ENCODE measurements around the gene UTP18.
"Not testable (repeated sequence)": the region's sequence is repeated elsewhere in the genome, so short reads cannot be mapped to it uniquely, and the experiment has no call there.

The UTP18 gene

GRCh38 chr17:51260237-51261023, at the start of gene UTP18:
Gene UTP18, plus strand, starts transcription at chr17:51260546. Its CDS starts 39 bp downstream, at chr17:51260585.
- DNase-seq (ENCODE audit: low read depth) = peak; percentile 90

GRCh38 chr17:51214920-51215319, 45.4 kb upstream of the UTP18 start:
- DNase-seq (ENCODE audit: low read depth) = no peak

DNA sequence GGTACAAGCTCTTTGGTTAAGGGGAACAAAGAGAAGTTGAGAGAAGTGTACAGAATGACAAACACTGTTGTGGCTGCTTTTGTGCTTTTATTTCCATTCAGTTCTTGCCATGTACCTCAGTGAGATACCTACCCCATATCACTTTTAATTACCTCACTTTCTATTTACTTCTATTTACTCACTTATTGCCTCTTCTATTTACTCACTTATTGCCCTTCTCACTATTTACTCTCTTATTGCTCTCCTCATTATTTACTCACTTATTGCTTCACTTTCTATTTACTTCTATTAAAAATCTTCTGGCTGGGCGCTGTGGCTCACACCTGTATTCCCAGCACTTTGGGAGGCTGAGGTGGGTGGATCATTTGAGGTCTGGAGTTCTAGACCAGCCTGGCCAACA, 42.4 kb upstream of the UTP18 start:
- no peak for DNase-seq (ENCODE audit: low read depth)

DNA sequence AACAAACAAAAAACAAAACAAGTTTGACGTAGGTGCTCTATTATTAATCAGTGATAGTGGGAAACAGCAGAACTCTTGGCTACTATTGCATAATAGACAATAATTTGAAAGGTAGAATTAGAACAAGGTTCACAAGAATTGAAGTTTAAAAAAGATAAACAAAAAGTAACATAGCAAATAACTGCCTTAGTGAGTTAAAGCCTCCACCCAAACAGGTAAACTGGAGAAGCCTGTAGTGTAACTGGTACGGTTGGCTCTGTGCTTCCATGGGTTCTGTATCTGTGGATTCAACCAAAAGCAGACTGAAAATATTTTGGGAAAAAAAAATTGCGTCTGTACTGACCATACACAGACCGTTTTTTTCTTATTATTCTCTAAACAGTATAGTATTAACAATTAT, 39.0 kb upstream of the UTP18 start:
- DNase-seq (ENCODE audit: low read depth) = no peak

- no peak for DNase-seq (ENCODE audit: low read depth)
These were observed 35.7 kb upstream of the UTP18 start for GRCh38 chr17:51224402-51225262.

DNA sequence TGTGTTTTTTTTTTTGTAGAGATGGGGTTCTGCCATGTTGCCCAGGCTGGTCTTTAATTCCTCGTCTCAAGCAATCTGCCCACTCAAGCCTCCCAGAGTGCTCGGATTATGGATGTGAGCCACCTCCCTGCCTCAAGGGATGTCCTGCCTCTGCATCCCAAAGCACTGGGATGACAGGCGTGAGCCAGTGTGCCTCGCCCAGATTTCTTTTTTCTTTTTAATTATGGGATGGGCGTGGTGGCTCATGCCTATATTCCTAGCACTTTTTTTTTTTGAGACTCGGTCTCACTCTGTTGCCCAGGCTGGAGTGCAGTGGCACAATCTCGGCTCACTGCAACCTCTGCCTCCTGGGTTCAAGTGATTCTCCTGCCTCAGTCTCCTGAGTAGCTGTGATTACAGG, 34.8 kb upstream of the UTP18 start:
- DNase-seq (ENCODE audit: low read depth) = not testable (repeated sequence)

DNA sequence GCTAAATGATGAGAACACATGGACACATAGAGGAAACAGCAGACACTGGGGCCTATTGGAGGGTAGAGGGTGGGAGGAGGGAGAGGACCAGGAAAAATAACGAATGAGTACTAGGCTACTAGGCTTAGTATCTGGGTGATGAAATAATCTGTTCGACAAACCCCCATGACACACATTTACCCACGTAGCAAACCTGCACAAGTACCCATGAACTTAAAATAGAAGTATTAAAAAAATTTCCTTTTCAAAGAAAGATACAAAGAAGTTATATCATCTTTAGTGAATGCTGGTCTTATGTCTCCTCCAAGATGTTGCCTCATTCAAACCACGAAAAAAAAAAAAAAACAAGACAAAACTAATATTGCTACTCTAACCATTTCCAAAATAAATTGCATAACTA, 32.2 kb upstream of the UTP18 start:
- no peak for DNase-seq (ENCODE audit: low read depth)

- DNase-seq (ENCODE audit: low read depth) = no peak
These were observed 30.5 kb upstream of the UTP18 start for GRCh38 chr17:51229889-51230288.

GRCh38 chr17:51230306-51230705, 30.0 kb upstream of the UTP18 start:
- no peak for DNase-seq (ENCODE audit: low read depth)

DNA sequence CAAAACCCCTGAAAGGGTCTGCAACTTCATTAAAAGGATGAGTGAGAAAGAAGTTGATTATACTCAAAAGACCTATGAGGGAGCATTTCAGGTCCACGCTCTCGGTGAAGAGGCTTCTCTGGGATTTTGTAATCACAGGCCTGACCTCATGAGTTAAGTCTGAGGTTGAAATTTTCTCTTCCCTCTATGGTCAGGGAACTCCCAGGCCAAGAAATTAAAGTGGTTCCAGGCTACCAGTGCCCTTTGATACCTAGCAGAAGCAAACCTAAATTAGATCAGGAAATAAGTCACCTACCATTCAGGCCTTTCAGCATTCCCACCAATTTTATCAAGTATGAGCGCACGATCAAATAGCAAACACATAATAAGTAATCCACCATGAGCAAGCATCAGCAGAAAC, 28.3 kb upstream of the UTP18 start:
- no peak for DNase-seq (ENCODE audit: low read depth)

DNA sequence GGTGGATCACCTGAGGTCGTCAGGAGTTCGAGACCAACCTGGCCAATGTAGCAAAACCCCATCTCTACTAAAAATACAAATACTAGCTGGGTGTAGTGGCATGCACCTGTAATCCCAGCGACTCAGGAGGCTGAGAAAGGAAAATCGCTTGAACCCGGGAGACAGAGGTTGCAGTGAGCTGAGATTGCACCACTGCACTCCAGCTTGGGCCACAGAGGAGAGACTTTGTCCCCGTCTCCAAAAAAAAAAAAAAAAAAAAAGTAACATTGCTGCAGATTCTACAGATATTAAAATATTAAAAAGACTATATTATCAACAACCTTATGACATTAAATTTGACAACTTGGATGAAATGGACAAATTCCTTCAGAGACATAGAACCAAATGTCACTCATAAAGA, 26.2 kb upstream of the UTP18 start:
- no peak for DNase-seq (ENCODE audit: low read depth)

DNA sequence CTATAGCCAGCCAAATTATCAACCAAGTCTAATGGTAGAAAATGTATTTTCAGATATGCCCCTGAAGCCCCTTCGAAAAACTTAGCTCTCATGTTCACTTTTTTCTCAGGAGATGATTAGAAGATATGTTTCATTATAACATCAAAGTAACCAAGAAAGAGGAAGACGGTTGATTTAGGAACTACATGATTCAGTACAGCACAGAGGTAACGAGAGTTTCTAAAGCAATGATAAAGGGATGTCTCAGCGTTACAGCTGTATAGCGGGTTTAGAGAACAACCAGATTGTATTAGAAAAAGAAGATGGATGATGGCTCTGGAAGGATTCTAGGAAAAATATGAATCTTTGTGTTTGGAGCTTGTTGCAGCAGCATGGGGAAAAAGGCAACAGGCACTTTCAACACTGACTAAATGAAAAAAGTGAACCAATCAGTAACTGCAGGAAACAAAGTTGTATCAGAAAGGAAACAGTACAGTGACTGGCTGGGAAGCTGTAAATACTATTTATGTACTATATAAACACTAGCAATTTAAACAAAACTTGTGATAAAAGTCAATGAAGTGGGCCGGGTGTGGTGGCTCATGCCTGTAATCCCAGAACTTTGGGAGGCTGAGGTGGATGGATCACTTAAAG, 22.0 kb upstream of the UTP18 start:
- DNase-seq (ENCODE audit: low read depth) = no peak

DNA sequence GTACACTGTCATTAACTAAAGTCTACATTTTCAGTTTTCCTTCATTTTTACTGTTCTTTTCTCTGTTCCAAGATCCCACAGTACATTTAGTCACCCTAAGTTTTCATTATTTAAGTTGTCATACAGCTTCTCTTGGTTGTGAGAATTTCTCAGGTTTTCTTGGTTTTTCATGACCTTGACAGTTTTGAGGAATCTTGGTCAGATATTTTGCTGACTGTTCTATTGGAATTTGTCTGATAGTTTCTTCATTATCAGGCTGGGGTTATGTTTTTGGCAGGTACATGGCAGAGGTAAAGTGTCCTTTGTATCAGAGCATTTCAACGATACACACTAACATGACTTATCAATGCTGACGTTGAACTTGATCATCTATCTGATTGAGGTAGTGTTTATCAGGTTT, 20.1 kb upstream of the UTP18 start:
- DNase-seq (ENCODE audit: low read depth) = no peak

DNA sequence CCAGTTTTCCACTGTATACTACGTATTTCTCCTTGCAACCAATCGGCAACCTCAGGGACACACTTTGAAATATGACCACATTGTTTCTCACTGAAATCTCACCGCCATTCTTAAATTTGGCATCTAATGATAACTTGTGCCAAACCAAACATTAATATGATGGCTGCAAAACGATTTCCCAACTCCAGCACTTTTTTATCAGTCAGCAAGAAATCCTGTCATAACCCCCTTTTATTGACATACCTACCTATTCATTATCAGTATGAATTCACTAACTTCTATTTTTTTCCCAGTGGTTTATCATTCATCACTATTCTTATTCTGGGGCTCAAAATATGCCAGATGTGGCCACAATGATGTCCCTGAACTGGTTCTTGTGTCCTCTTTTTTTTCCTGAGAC, 16.3 kb upstream of the UTP18 start:
- no peak for DNase-seq (ENCODE audit: low read depth)

DNA sequence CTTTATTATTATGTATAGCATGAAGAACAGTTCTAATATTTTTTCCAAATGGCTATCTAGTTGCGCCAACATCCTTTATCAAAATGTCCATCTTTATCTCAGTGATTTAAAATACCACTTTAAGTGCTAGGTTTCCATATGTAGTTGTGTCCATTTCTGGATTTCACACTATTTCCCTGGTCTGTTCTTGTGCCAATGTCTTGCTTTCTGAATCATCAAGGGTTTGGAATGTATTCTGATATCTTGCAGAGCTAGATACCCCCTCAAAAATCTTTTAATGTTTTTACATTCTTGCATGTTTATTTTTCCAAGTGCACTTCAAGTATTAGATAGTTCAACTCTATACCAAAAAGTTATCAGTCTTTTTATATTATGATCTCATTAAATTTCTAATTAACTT, 14.8 kb upstream of the UTP18 start:
- no peak for DNase-seq (ENCODE audit: low read depth)

DNA sequence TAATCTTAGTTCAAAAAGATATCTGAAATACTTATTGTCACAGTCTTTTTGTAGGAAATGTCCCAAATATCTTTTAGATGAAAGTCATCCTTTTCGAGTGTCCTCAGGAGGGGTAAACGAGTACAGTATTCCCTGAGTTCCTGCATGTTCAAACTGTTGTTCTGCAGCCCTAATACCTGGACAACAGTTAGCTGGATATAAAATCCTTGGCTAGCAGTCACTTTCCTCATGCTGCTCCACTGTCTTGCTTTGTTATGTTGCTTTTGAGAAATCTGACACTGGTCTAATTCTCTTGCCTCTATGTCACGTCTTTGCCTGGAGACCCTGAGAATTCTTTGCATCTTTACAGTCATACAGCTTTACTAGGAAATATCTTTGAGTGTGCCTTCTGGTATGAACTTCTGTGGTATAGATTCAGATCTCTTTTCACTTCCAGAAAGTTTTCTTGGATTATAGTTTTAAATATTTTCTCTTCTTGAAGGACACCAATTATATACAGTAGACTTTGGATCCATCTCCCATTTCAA, 10.0 kb upstream of the UTP18 start:
- DNase-seq (ENCODE audit: low read depth) = no peak

DNA sequence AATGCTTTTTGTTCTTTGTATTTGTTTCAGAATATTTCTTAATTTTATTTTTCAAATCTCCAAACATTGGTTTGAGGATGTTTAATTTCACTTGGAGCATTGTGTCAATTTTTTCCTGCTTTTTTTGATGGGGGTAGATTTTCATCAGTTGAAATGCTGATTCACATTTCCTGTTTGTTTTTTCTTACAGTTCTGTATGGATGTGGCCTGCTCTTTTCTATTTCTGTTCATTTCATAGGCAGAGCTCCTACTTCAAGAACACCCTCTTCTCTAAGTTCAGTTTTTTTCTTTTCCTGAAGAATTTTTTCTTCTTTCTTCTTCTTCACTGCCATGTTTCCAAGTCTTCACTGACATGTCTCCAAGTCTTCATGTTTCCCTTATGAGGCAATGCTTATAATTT, 9.3 kb upstream of the UTP18 start:
- DNase-seq (ENCODE audit: low read depth) = no peak

GRCh38 chr17:51255673-51256072, 4.7 kb upstream of the UTP18 start:
- DNase-seq (ENCODE audit: low read depth) = no peak

GRCh38 chr17:51256101-51256500, 4.2 kb upstream of the UTP18 start:
- no peak for DNase-seq (ENCODE audit: low read depth)

- no peak for DNase-seq (ENCODE audit: low read depth)
These were observed 2.9 kb upstream of the UTP18 start for GRCh38 chr17:51257150-51258081.

DNA sequence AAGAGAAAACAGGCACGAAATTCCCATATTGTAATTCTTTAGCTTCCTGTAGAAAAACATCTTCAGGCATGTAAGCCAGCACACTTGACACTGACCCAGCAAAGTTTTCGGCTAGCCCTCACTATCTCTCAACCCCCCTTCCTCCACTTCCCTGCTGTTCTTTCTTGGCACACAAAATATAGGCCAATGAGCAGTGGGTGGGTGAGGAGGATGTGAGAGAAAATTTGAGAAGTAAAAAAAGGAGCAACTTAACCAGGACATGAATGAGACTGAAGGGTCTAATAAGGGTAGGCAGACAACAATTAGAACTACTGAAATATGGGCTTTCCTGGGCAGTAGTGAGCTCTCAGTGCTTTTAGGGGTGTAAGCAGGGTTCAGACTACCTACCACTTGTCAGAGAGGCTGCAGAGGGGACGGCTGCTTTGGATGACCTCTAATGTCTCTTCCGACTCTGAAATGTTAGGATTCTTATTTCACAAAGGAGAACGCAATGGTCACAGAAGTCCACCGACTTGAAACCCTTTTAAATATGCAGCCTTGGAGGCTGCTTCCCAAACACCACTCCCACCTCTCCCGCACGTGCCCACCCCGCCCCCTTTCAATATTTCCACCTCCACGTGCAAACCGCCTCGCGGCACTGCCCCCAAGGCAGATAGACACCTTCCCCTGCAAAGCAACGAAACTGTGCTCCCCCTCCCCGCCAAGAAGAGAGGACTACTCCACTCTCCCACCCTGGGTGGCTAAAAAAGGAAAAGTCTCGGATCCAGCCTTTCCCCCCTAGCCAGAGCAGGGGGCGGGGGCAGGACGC, 1.4 kb upstream of the UTP18 start:
- DNase-seq (ENCODE audit: low read depth) = no peak

All from stimulated activated CD8-positive, alpha-beta memory T cell treated with anti-CD3 and anti-CD28 coated beads, Interleukin-15, amount 100 ng/mL, for 24 hours (primary cell).